ENCODE data around the gene SOS1. TPM values are rescaled to one million over a fixed set of nuclear protein-coding genes. Genes with fewer than 3 reads are reported as not detected.

The SOS1 gene
- total and polyA plus RNA-seq, 2 of the 13 experiments (the other 11 are each of a cell fraction or from before 2014, with no cell fraction given) = 20.8 to 60.4 TPM

DNA sequence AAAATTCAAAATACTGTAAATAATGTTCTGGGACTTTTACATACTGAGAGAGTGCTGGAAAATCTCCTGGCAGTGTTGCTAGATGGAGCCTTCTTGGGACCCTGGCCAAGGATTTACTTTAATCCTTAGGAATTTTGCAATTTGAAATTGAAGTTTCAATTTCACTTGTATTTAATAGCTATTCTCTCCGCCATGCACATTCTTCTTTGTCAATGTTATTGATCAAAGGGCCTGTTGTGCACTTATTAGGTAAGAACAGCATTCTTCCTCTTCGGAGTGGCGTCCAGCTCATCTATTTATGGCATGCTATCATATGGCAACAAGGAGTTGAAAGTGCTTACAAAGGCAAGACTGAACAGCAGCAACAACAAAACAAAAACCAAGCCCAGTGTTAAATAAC, 40.1 kb upstream of the SOS1 start:
- in situ Hi-C loops (cut with HindIII; ENCODE audit: extremely low pct_ligation_motif_present, low pct_unique_long_range_greater_than_20kb) = no loop called here
- CTCF ChIA-PET (ENCODE audit: low intra/inter-chr PET ratio, low total read pairs) = no interaction called here
- BruUV-seq (replicated peaks) = no TSS peak
- H3K4me3 ChIP-seq (replicated peaks in 1 of 3; ENCODE audit: insufficient read depth in 1 of 3, low read depth in 2 of 3, low read length in 3 of 3) = no peak overlapping the region
- H3K79me2 ChIP-seq (ENCODE audit: insufficient read depth, low read length) = no peaks in the 10 kb centered on the region
- no peaks in the 10 kb centered on the region for H3K4me1 ChIP-seq (ENCODE audit: insufficient read depth, low read length)
- no peak overlapping the region for H3K27ac ChIP-seq (ENCODE audit: extremely low read length, insufficient read depth, low read length)
- ATAC-seq (no peak), FAIRE-seq (no peak), DNase-seq (ENCODE audit: low spot score) (no peak)
- H2AFZ ChIP-seq (ENCODE audit: low read length) = no peak overlapping the region
- intact Hi-C loops (cut with micrococcal nuclease; ENCODE audit: unreplicated experiment) = no loop called here
- no peaks in the 10 kb centered on the region for H3K27me3 ChIP-seq (ENCODE audit: control insufficient read depth in 1 of 2, insufficient read depth in 2 of 2, low read length in 2 of 2)
- no peak overlapping the region for H3K4me2 ChIP-seq (ENCODE audit: low read depth, low read length)
- H3K9me3 ChIP-seq (ENCODE audit: low read length) = no peaks in the 10 kb centered on the region
- WGBS (ENCODE audit: low lambda C conversion rate) = 44% methylated on average over 3 of the region's 3 CpGs
- no peak overlapping the region for H3K9ac ChIP-seq (ENCODE audit: insufficient read depth, low read depth, low read length)
- no peaks in the 10 kb centered on the region for H3K36me3 ChIP-seq (replicated peaks in 1 of 2; ENCODE audit: control insufficient read depth in 1 of 2, insufficient read depth in 2 of 2, low read length in 2 of 2)
- no peaks in the 10 kb centered on the region for H4K20me1 ChIP-seq (ENCODE audit: insufficient read depth, low read length)
- POLR2A ChIA-PET = no interaction called here
- TF ChIP-seq, protein P1, sequence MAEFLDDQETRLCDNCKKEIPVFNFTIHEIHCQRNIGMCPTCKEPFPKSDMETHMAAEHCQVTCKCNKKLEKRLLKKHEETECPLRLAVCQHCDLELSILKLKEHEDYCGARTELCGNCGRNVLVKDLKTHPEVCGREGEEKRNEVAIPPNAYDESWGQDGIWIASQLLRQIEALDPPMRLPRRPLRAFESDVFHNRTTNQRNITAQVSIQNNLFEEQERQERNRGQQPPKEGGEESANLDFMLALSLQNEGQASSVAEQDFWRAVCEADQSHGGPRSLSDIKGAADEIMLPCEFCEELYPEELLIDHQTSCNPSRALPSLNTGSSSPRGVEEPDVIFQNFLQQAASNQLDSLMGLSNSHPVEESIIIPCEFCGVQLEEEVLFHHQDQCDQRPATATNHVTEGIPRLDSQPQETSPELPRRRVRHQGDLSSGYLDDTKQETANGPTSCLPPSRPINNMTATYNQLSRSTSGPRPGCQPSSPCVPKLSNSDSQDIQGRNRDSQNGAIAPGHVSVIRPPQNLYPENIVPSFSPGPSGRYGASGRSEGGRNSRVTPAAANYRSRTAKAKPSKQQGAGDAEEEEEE (CRISPR knock-in tag; IDR thresholded peaks at IDR 0.05; ENCODE audit: borderline replicate concordance) = no peak
- TF ChIP-seq, protein P2, sequence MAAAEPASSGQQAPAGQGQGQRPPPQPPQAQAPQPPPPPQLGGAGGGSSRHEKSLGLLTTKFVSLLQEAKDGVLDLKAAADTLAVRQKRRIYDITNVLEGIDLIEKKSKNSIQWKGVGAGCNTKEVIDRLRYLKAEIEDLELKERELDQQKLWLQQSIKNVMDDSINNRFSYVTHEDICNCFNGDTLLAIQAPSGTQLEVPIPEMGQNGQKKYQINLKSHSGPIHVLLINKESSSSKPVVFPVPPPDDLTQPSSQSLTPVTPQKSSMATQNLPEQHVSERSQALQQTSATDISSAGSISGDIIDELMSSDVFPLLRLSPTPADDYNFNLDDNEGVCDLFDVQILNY (CRISPR knock-in tag; conservative IDR thresholded peaks at IDR 0.05) = no peak
- TF ChIP-seq, protein P3, sequence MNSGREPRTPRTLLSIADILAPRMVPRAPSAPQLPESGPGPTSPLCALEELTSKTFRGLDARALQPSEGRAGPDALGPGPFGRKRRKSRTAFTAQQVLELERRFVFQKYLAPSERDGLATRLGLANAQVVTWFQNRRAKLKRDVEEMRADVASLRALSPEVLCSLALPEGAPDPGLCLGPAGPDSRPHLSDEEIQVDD (CRISPR knock-in tag; IDR thresholded peaks at IDR 0.05; ENCODE audit: borderline replicate concordance) = no peak
- no peak for TF ChIP-seq MXD4 (CRISPR knock-in tag; IDR thresholded peaks at IDR 0.05)
- no peak for TF ChIP-seq HNRNPLL (IDR thresholded peaks at IDR 0.05; ENCODE audit: low read depth, low read length, poor library complexity, severe bottlenecking)
- TF ChIP-seq FOXA1 (IDR thresholded peaks at IDR 0.05) = no peak
- no peak for TF ChIP-seq FOXA1 (CRISPR knock-in tag; IDR thresholded peaks at IDR 0.05)
- no peak for TF ChIP-seq GTF3A (CRISPR knock-in tag; conservative IDR thresholded peaks at IDR 0.05)
- TF ChIP-seq, protein P4, sequence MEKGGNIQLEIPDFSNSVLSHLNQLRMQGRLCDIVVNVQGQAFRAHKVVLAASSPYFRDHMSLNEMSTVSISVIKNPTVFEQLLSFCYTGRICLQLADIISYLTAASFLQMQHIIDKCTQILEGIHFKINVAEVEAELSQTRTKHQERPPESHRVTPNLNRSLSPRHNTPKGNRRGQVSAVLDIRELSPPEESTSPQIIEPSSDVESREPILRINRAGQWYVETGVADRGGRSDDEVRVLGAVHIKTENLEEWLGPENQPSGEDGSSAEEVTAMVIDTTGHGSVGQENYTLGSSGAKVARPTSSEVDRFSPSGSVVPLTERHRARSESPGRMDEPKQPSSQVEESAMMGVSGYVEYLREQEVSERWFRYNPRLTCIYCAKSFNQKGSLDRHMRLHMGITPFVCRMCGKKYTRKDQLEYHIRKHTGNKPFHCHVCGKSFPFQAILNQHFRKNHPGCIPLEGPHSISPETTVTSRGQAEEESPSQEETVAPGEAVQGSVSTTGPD (CRISPR knock-in tag; IDR thresholded peaks at IDR 0.05) = no peak
- no peak for TF ChIP-seq ZNF792 (CRISPR knock-in tag; IDR thresholded peaks at IDR 0.05)
- no peak for TF ChIP-seq GPN1 (CRISPR knock-in tag; IDR thresholded peaks at IDR 0.05; ENCODE audit: borderline replicate concordance)
- no peak for TF ChIP-seq SSRP1 (CRISPR knock-in tag; IDR thresholded peaks at IDR 0.05)
- no peak for TF ChIP-seq ZFP36L2 (CRISPR knock-in tag; IDR thresholded peaks at IDR 0.05)
- TF ChIP-seq SMYD3 (CRISPR knock-in tag; IDR thresholded peaks at IDR 0.05) = no peak
- TF ChIP-seq, protein P5, sequence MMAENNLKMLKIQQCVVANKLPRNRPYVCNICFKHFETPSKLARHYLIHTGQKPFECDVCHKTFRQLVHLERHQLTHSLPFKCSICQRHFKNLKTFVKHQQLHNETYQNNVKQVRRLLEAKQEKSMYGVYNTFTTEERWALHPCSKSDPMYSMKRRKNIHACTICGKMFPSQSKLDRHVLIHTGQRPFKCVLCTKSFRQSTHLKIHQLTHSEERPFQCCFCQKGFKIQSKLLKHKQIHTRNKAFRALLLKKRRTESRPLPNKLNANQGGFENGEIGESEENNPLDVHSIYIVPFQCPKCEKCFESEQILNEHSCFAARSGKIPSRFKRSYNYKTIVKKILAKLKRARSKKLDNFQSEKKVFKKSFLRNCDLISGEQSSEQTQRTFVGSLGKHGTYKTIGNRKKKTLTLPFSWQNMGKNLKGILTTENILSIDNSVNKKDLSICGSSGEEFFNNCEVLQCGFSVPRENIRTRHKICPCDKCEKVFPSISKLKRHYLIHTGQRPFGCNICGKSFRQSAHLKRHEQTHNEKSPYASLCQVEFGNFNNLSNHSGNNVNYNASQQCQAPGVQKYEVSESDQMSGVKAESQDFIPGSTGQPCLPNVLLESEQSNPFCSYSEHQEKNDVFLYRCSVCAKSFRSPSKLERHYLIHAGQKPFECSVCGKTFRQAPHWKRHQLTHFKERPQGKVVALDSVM (CRISPR knock-in tag; IDR thresholded peaks at IDR 0.05) = no peak
- TF ChIP-seq U2AF2 (IDR thresholded peaks at IDR 0.05; ENCODE audit: low read depth, low read length) = no peak
- TF ChIP-seq ZNF619 (CRISPR knock-in tag; IDR thresholded peaks at IDR 0.05) = no peak
- TF ChIP-seq, protein P6, sequence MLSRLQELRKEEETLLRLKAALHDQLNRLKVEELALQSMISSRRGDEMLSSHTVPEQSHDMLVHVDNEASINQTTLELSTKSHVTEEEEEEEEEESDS (CRISPR knock-in tag; IDR thresholded peaks at IDR 0.05; ENCODE audit: borderline replicate concordance) = no peak
- no peak for TF ChIP-seq ZNF879 (CRISPR knock-in tag; IDR thresholded peaks at IDR 0.05)
- no peak for TF ChIP-seq ZNF331 (CRISPR knock-in tag; IDR thresholded peaks at IDR 0.05)

Data from HepG2 (cell line).